ENCODE data around the gene MGLL. TPM values are rescaled to one million over a fixed set of nuclear protein-coding genes. Genes with fewer than 3 reads are reported as not detected.

Gene MGLL
- total RNA-seq, 3 donors from 2014 or later = 212 to 515 (median 221) TPM

- no peak for DNase-seq
- peak; percentile 39 for ATAC-seq
- no peak for TF ChIP-seq CTCF (IDR thresholded peaks at IDR 0.05)
- Histone ChIP-seq H3K36me3 (ENCODE audit: low read depth) (no peaks in the 10 kb centered on the region), H3K4me3 (no peak overlapping the region), H3K4me1 (ENCODE audit: low read depth) (no peaks in the 10 kb centered on the region), H3K9me3 (no peaks in the 10 kb centered on the region)
- intact Hi-C loops (cut with DNase I, micrococcal nuclease) = no loop called here
Measured at GRCh38 chr3:127835993-127836882, 13.9 kb upstream of the MGLL start.

- Histone ChIP-seq H3K36me3 (ENCODE audit: low read depth) (no peaks in the 10 kb centered on the region), H3K4me1 (ENCODE audit: low read depth) (no peaks in the 10 kb centered on the region), H3K4me3 (no peak overlapping the region), H3K9me3 (peaks cover 4% of the 10 kb centered on the region)
- ATAC-seq (no peak), DNase-seq (no peak)
- intact Hi-C loops (cut with DNase I, micrococcal nuclease) = loop anchor here (5.0 kb wide), 1 partner anchor 182 kb away; no protein-coding TSS in a partner anchor
- TF ChIP-seq CTCF (IDR thresholded peaks at IDR 0.05) = no peak
Measured at GRCh38 chr3:127834771-127835170, 12.5 kb upstream of the MGLL start.

- no peak for TF ChIP-seq CTCF (IDR thresholded peaks at IDR 0.05)
- peaks cover 16% of the 10 kb centered on the region for H3K9me3 ChIP-seq
- no peak overlapping the region for H3K4me3 ChIP-seq
- ATAC-seq = peak; percentile 37
- H3K4me1 ChIP-seq (ENCODE audit: low read depth) = no peaks in the 10 kb centered on the region
- intact Hi-C loops (cut with DNase I, micrococcal nuclease) = loop anchor here (5.0 kb wide), 1 partner anchor 181 kb away; no protein-coding TSS in a partner anchor
- peak in 1 of 3 donors; percentile 47 for DNase-seq
- H3K36me3 ChIP-seq (ENCODE audit: low read depth) = no peaks in the 10 kb centered on the region
Measured at GRCh38 chr3:127833281-127834032, 11.1 kb upstream of the MGLL start.

GRCh38 chr3:127831723-127832172 lies 9.4 kb upstream of the MGLL start:
- H3K4me1 ChIP-seq (ENCODE audit: low read depth) = no peaks in the 10 kb centered on the region
- peak; percentile 65 for TF ChIP-seq CTCF (IDR thresholded peaks at IDR 0.05)
- ATAC-seq (peak; percentile 95), DNase-seq (peak; percentile 70 to 82 (median 77))
- intact Hi-C loops (cut with DNase I, micrococcal nuclease) = loop anchor here (5.0 kb wide), 1 partner anchor 179 kb away; no protein-coding TSS in a partner anchor
- peaks cover 18% of the 10 kb centered on the region for H3K9me3 ChIP-seq
- H3K36me3 ChIP-seq (ENCODE audit: low read depth) = no peaks in the 10 kb centered on the region
- H3K4me3 ChIP-seq = no peak overlapping the region

- no peaks in the 10 kb centered on the region for H3K4me1 ChIP-seq (ENCODE audit: low read depth)
- H3K9me3 ChIP-seq = peaks cover 18% of the 10 kb centered on the region
- TF ChIP-seq CTCF (IDR thresholded peaks at IDR 0.05) = no peak
- no peak overlapping the region for H3K4me3 ChIP-seq
- DNase-seq (no peak), ATAC-seq (no peak)
- intact Hi-C loops (cut with DNase I, micrococcal nuclease) = no loop called here
- no peaks in the 10 kb centered on the region for H3K36me3 ChIP-seq (ENCODE audit: low read depth)
Measured at GRCh38 chr3:127829537-127829936, 7.2 kb upstream of the MGLL start.

Measured in mucosa of descending colon (tissue), 3 donors.